HEK293 (cell line): ENCODE measurements around the gene GRAMD1B.

Experiments used
- BCL11B ChIP-seq: fragments of 450-650 bp; formaldehyde crosslinking; IDR thresholded peaks from 2 replicates; pipeline ENCODE4 v1.5.1; 2016; ENCODE audit warnings: low read depth, missing biosample characterization, missing genetic modification characterization
- KLF9 ChIP-seq: fragments of 450-650 bp; formaldehyde crosslinking; IDR thresholded peaks from 2 replicates; pipeline ENCODE4 v1.5.1; 2016; ENCODE audit warnings: missing biosample characterization, missing genetic modification characterization, low read depth
- OSR2 ChIP-seq: fragments of 450-650 bp; formaldehyde crosslinking; IDR thresholded peaks from 2 replicates; pipeline ENCODE4 v1.5.1; 2016; ENCODE audit warnings: missing biosample characterization, missing genetic modification characterization
- SALL2 ChIP-seq: fragments of 450-650 bp; formaldehyde crosslinking; IDR thresholded peaks from 2 replicates; pipeline ENCODE4 v1.5.0; 2017; ENCODE audit warnings: missing biosample characterization, mild to moderate bottlenecking, missing genetic modification characterization, borderline replicate concordance
- ZNF10 ChIP-seq: fragments of 450-650 bp; formaldehyde crosslinking; IDR thresholded peaks from 2 replicates; pipeline ENCODE4 v1.5.1; 2017; ENCODE audit warnings: missing biosample characterization, missing genetic modification characterization
- ZNF174 ChIP-seq: fragments of 450-650 bp; formaldehyde crosslinking; IDR thresholded peaks from 2 replicates; pipeline ENCODE4 v1.5.0; 2017; ENCODE audit warnings: missing biosample characterization, mild to moderate bottlenecking, missing genetic modification characterization
- ZNF292 ChIP-seq: fragments of 450-650 bp; formaldehyde crosslinking; IDR thresholded peaks from 2 replicates; pipeline ENCODE4 v1.5.1; 2016; ENCODE audit warnings: low read depth, missing biosample characterization, missing genetic modification characterization, borderline replicate concordance
- ZNF335 ChIP-seq: fragments of 450-650 bp; formaldehyde crosslinking; conservative IDR thresholded peaks from 2 replicates; pipeline ENCODE4 v1.5.1; 2016; ENCODE audit warnings: missing biosample characterization, missing genetic modification characterization
- ZNF660 ChIP-seq: fragments of 450-650 bp; IDR thresholded peaks from 2 replicates; pipeline ENCODE4 v1.5.1; 2018; ENCODE audit warnings: missing biosample characterization, mild to moderate bottlenecking, missing genetic modification characterization
- ZNF701 ChIP-seq: fragments of 450-650 bp; formaldehyde crosslinking; IDR thresholded peaks from 2 replicates; pipeline ENCODE4 v1.5.1; 2016; ENCODE audit warnings: missing biosample characterization, missing genetic modification characterization
- TF ChIP-seq, protein P1 (sequence below): fragments of 450-650 bp; formaldehyde crosslinking; IDR thresholded peaks from 2 replicates; pipeline ENCODE4 v1.5.1; 2016; ENCODE audit warnings: missing biosample characterization, missing genetic modification characterization
- TF ChIP-seq, protein P2 (sequence below): fragments of 450-650 bp; formaldehyde crosslinking; IDR thresholded peaks from 2 replicates; pipeline ENCODE4 v1.5.1; 2017; ENCODE audit warnings: missing biosample characterization, missing genetic modification characterization
- TF ChIP-seq, protein P3 (sequence below): fragments of 450-650 bp; formaldehyde crosslinking; IDR thresholded peaks from 2 replicates; pipeline ENCODE4 v1.5.1; 2016; ENCODE audit warnings: missing biosample characterization, missing genetic modification characterization
- TF ChIP-seq, protein P4 (sequence below): fragments of 450-650 bp; formaldehyde crosslinking; IDR thresholded peaks from 2 replicates; pipeline ENCODE4 v1.5.1; 2017; ENCODE audit warnings: missing biosample characterization, mild to moderate bottlenecking, missing genetic modification characterization, moderate library complexity

DNA sequence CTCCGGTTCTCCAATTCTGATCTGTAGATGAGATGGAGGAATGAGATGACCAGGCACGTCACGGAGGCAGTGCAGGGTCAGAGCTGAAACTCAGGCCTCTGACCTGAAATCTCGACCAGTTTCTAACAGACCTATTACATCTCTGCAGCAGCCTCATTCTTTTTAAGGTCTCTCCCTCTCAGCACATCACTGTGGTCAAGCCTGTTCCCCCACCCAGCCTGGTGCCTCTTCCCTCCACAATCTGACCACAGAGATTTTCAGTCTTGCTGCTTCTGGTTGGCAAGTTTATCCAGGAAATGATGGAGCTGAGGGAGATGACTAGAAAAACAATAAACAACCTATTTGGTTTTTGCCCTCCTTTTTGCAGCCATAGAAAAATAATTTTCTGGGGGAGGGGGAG, 9.5 kb downstream of the GRAMD1B start:
- TF ChIP-seq SALL2 (no peak), OSR2 (no peak), ZNF701 (tag by site-specific recombination) (no peak), ZNF10 (tag by site-specific recombination) (no peak), BCL11B (no peak), ZNF292 (no peak), ZNF174 (tag by site-specific recombination) (no peak), ZNF335 (no peak), ZNF660 (no peak), KLF9 (tag by site-specific recombination) (no peak)
- TF ChIP-seq, protein P1, sequence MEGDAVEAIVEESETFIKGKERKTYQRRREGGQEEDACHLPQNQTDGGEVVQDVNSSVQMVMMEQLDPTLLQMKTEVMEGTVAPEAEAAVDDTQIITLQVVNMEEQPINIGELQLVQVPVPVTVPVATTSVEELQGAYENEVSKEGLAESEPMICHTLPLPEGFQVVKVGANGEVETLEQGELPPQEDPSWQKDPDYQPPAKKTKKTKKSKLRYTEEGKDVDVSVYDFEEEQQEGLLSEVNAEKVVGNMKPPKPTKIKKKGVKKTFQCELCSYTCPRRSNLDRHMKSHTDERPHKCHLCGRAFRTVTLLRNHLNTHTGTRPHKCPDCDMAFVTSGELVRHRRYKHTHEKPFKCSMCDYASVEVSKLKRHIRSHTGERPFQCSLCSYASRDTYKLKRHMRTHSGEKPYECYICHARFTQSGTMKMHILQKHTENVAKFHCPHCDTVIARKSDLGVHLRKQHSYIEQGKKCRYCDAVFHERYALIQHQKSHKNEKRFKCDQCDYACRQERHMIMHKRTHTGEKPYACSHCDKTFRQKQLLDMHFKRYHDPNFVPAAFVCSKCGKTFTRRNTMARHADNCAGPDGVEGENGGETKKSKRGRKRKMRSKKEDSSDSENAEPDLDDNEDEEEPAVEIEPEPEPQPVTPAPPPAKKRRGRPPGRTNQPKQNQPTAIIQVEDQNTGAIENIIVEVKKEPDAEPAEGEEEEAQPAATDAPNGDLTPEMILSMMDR (tag by site-specific recombination) = no peak
- TF ChIP-seq, protein P2, sequence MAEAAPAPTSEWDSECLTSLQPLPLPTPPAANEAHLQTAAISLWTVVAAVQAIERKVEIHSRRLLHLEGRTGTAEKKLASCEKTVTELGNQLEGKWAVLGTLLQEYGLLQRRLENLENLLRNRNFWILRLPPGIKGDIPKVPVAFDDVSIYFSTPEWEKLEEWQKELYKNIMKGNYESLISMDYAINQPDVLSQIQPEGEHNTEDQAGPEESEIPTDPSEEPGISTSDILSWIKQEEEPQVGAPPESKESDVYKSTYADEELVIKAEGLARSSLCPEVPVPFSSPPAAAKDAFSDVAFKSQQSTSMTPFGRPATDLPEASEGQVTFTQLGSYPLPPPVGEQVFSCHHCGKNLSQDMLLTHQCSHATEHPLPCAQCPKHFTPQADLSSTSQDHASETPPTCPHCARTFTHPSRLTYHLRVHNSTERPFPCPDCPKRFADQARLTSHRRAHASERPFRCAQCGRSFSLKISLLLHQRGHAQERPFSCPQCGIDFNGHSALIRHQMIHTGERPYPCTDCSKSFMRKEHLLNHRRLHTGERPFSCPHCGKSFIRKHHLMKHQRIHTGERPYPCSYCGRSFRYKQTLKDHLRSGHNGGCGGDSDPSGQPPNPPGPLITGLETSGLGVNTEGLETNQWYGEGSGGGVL (tag by site-specific recombination) = no peak
- TF ChIP-seq, protein P3, sequence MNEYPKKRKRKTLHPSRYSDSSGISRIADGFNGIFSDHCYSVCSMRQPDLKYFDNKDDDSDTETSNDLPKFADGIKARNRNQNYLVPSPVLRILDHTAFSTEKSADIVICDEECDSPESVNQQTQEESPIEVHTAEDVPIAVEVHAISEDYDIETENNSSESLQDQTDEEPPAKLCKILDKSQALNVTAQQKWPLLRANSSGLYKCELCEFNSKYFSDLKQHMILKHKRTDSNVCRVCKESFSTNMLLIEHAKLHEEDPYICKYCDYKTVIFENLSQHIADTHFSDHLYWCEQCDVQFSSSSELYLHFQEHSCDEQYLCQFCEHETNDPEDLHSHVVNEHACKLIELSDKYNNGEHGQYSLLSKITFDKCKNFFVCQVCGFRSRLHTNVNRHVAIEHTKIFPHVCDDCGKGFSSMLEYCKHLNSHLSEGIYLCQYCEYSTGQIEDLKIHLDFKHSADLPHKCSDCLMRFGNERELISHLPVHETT (tag by site-specific recombination) = no peak
- TF ChIP-seq, protein P4, sequence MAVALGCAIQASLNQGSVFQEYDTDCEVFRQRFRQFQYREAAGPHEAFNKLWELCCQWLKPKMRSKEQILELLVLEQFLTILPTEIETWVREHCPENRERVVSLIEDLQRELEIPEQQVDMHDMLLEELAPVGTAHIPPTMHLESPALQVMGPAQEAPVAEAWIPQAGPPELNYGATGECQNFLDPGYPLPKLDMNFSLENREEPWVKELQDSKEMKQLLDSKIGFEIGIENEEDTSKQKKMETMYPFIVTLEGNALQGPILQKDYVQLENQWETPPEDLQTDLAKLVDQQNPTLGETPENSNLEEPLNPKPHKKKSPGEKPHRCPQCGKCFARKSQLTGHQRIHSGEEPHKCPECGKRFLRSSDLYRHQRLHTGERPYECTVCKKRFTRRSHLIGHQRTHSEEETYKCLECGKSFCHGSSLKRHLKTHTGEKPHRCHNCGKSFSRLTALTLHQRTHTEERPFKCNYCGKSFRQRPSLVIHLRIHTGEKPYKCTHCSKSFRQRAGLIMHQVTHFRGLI (tag by site-specific recombination) = no peak
